Renal cortical epithelial cell (primary cell): ENCODE measurements around the gene GPN2. TPM values are rescaled to one million over a fixed set of nuclear protein-coding genes. Genes with fewer than 3 reads are reported as not detected.
A peak's percentile ranks its signal among the peaks of the same experiment; 100 is the strongest.

Source experiments
- DNase-seq: peaks from one replicate; pipeline ENCODE4 v3.0.0-alpha.2; 2011; ENCODE audit warnings: low read depth
- total RNA-seq: library from RNA; depleted of rRNA; stranded (reverse); fragments of >200 nt; gene quantifications from 2 replicates; pipeline ENCODE4 v1.2.3, GENCODE V29; 2014

Gene GPN2
- total RNA-seq, 1 donor from 2014 or later: 15.1 TPM

DNA sequence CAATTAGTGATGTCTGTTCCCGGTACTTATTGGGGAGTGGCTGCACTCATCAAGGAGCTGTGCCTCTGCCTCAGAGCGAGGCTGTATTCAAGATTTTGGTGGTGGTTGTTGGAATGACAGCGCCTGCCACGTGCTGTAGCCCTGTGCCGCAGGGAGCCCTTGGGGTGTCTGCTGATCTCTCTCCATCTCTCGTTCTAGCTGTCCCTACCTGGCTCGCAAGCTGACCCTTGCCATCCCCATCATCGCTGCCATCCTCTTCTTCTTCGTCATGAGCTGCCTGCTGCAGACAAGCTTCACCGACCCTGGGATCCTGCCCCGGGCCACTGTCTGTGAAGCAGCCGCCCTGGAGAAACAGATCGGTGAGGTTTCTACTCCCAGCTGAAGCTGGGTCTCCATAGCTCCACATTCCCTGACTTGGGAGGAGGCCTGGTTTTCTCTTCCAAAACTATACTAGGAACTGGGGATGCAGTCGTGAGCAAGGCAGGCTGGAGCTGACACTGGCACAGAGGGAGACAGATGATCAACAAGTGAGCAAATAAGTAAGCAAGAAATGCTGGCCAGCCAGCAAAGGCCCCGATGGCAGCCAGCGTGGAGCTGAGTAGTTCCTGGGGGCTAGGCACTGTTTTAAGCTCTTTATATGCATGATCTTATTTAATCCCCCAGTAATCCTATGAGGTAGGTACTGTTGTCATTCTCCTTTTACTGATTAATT lies 57.7 kb downstream of the GPN2 start:
- no peak for DNase-seq

DNA sequence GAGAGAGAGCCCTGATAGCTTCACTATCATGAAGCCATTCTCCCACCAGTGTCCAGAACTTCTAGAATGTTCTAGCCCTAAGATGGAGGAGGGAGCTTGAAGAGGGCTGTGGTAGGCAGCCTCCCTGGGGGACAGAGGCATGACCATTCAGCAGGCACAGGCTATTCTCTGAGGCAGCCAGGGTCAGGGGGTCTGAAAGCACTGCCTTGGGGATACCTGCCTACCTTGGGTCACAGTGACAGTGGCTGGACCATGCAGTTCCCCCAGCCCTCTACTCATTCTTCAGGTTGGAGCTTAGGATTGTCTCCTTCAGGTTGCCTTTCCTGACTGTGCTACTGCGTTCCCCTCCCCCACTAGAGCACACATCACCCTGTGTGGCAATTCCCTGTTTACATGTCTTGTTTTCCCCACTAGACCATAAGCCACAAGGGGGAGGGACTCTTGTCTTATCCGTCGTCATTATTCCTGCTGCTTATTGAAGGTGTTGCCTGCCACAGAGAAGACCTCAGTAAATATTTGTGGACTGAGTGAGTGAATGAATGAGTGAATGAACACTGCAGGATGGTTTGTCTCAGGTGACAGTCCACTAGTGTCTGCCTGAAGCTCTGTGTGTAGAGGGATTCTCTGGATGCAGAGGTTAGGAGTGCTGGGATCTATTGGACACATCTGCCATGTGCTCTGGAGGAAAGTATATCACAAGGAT lies 58.4 kb downstream of the GPN2 start:
- DNase-seq: peak; percentile 23

DNA sequence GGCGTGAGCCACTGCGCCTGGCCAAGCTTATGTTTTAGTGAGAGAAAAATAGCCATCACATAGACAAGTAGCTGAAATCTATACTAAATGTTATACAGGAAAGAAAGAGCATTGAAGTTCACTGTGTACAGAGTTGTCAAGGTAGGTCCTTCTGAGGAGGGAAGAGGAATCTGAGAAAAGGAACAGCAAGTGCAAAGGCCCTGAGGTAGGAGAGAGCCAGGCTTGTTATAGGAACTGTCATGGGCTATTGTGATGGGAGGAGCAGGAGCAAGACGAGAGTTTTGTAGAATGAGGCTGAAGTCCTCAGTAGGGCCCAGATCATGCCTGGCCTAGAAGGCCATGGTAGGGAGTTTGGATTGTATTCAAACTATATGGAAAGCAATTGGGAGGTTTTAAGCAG lies 59.0 kb downstream of the GPN2 start:
- no peak for DNase-seq

DNA sequence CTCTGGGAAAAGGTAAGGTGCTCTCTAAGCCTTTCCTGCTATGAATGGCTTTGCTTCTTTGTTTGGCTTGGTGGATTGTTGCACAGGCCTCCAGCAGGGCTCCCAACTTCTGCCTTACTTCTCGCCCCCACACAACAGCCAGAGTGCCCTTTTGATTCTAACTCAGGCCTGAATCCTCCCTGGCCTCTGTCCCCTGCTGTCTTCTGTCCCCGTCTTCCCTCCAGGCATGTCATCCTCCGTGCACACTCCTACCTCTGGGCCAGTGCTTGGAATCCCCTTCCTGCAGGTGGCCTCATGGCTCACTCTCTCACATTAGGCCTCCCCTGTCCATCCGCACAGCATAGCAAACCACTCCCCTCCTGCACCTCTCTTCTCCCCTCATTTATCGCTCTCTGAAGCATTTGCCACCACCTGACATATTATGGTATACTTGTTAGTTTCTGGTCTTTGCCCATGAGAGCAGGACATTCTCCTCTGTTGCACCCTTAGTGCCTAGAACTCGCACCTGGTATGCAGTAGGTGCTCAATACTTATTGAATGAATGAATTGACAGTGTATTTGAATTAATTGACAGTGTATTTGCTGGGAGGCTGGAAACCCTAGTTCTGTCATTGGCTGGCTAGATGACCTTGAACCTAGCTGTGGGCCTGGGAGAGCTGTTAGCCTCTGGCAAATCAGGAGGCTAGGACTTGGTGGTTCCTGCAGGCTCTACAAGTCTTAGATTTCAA lies 60.7 kb downstream of the GPN2 start:
- DNase-seq: no peak

DNA sequence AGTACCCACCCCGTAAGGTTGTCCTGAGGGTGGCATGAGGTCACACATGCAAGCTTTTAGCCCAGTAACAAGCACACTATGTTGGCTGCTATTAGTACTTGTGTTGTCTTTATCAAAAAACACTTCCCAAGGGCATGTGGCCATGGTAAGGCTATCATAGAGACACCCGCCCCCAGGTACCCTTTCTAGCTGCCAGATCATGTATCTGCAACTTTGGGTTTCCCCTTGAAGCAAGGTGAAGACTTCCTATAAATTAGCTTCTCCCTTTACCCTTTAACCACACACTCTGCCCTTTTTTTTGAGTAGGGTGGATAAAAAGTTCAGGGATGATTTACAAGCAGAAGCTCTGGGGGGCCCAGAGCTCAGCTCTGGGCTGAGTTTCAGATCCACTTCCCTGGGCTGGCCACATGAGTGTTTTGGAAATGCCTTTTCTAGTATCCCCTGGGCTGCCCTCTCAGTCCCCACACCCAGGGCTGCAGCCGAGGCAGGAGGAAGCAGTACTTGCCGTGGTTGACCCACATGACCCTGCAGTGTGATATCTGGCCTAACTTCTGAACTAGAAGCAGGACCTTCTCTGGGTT lies 61.6 kb downstream of the GPN2 start:
- no peak for DNase-seq

DNA sequence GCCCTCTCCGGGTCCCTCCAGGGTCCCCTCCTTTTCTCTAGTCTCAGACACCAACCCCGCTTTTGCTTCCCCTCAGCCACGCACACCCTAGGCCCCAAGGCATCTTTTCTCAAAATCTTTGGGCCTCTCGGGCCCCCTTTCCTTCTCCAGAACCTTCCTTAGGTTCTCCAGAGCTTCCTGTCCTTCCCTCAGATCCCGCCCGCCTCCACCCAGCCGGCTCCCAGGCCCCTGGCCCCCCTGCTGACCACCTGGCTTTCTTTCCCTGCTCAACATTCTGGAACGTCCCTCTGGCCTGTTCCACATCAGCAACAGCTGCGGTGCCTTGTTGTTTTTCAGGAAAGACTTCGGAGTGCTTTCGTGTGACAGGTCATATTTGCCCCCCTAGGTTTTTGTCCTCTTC lies 62.4 kb downstream of the GPN2 start:
- DNase-seq: no peak

DNA sequence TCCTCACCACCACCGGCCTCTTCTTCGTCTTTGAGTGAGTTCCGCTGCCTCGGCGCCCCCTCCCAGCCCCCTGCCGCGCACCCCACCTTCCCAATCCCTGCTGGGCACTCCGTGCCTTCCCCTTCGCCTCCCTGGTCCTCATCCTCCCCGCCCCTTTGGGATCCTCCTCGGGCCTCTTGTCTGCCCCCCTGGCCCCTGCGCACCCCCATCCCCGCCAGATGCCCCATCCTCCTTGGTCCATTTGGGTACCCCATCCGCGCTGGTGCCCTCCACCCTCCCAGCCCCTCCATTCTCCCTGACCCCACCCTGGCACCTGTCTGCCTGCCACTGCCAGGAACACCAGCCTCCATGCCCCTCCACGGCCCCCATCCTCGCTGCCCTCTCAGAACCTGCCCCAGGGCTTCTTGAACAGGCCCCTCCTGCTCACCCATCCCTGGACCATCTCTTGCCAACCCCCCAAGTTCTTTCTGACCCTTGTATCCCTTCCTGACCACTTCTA lies 62.9 kb downstream of the GPN2 start:
- DNase-seq: no peak

DNA sequence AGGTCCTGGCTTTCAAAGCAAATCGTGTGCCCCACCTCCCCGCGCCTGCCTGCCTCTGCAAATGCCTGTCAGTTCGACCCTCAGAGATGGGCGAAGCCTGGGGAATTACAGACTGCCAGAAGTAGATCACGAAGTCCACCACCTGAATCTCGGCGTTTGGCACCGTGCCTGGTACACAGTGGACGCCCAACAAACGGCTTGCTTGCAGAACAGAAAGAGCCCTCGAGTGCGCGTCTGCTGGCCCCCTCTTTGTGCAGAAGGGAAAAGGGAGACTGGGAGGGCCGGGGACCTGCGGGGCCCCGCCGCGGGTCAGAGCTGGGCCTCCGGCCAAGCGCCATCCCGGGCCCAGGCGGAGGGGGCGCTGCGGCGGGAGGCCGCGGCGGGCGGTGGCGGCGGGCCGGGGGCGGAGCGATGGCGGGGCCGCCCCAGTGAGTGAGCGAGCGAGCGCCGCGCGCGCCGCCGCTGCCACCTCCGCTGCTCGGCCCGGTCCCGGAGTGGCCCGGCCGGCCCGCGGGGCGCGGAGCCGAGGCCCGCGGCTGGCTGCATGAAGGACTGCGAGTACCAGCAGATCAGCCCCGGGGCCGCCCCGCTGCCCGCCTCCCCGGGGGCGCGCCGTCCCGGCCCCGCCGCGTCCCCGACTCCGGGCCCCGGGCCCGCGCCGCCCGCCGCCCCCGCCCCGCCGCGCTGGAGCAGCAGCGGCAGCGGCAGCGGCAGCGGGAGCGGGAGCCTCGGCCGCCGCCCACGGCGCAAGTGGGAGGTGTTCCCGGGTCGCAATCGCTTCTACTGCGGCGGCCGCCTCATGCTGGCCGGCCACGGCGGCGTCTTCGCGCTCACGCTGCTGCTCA lies 63.6 kb downstream of the GPN2 start, which contains the start of gene ZDHHC18:
Gene ZDHHC18 (plus strand): TSS at position 428 of the 845 bp plus-strand sequence. CDS start 117 bp downstream, at position 545.
- DNase-seq: no peak

Other genes starting within 250 kb of the GPN2 start
- gene ARID1A, start 194.3 kb downstream of the GPN2 start, total RNA-seq: 6.4 and 60.4 TPM in 2 replicates
- 21.4 and 27.9 TPM in 2 replicates for gene PIGV, start 102.3 kb downstream of the GPN2 start, total RNA-seq
- gene ZDHHC18, start 63.6 kb downstream of the GPN2 start, total RNA-seq: 8.9 and 10.3 TPM in 2 replicates
- 21.6 and 97.9 TPM in 2 replicates for gene SFN, start 27.1 kb downstream of the GPN2 start, total RNA-seq
- 6.4 and 7.0 TPM in 2 replicates for gene GPATCH3, start 10.2 kb upstream of the GPN2 start, total RNA-seq
- gene NR0B2, start 23.7 kb upstream of the GPN2 start, total RNA-seq: not detected in 2 replicates
- 20.1 and 47.8 TPM in 2 replicates for gene NUDC, start 31.5 kb upstream of the GPN2 start, total RNA-seq
- 2.0 and 7.1 TPM in 2 replicates for gene KDF1, start 70.2 kb upstream of the GPN2 start, total RNA-seq
- 86.7 and 106 TPM in 2 replicates for gene TRNP1, start 103.4 kb upstream of the GPN2 start, total RNA-seq
- 9.6 and 22.3 TPM in 2 replicates for gene TENT5B, start 122.6 kb upstream of the GPN2 start, total RNA-seq